ENCODE measurements around the gene ARHGAP24. TPM values are rescaled to one million over a fixed set of nuclear protein-coding genes. Genes with fewer than 3 reads are reported as not detected.

Gene ARHGAP24
- total RNA-seq, 1 experiment from 2014 or later = 2.1 TPM

- no peak for TF ChIP-seq E2F5 (CRISPR knock-in tag; IDR thresholded peaks at IDR 0.05)
These were observed 351.2 kb downstream of the ARHGAP24 start (continued) for GRCh38 chr4:85826060-85826678.

DNA sequence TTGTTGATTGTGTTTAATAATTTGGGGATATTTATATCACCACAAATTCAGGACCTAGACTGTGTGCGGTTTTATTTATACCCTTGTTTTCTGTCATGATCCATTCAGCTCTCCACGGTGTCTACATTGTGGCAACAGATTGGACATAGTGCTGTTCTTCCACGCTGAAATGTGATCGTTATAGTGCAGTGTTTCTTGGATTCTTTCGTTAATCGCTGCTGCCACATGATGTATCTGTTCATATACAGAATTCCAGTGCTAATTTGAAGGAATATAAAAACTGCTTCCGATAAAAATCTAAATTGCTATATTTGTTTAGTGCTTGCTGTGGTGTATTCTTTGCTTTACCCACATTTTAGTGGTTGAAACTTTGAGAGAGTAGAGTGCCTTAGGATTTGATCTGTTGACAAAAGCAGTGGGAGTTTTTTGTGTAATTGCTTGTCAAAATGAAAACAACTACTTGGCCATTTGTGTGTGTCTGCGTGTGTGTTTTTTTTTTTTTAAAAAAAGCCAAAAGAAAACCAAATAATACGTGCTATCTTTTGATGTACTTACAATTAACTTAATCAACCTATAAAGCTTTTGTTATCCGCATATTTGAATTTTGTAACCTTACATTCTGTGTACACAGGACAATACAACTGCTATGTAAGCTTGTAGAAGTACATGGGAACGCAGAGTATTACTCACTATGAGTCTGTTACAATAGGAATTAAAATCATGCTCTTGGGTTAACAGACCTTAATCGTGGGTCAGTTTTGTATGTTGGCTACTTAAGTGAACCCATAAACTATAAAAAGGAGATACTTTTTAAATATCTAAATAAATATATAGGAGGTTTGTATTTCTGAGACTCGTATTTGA, 353.3 kb downstream of the ARHGAP24 start:
- DNase-seq (ENCODE audit: low spot score) (no peak), ATAC-seq (no peak)
- Mint-ChIP-seq H3K27ac (peak overlapping the region; percentile 85), H3K9me3 (no peaks in the 10 kb centered on the region), H3K4me1 (peaks cover 63% of the 10 kb centered on the region), H3K4me3 (0 out of 2 replicates have a peak overlapping the region, but pooled peaks have one; percentile 7), H3K27me3 (ENCODE audit: low read depth) (no peaks in the 10 kb centered on the region), H3K36me3 (no peaks in the 10 kb centered on the region)
- ChIA-PET CTCF (interaction anchor here (1.4 kb wide), 1 partner anchor 32 kb away, joined by 15 read pairs; no protein-coding TSS in a partner anchor), POLR2A (no interaction called here)
- no peak for TF ChIP-seq CBFB (CRISPR knock-in tag; IDR thresholded peaks at IDR 0.05; ENCODE audit: low read depth)
- 0 out of 2 replicates have a peak, but pooled peaks have one; percentile 34 for TF ChIP-seq E2F1 (CRISPR knock-in tag; IDR thresholded peaks at IDR 0.05)
- TF ChIP-seq ZNF396 (CRISPR knock-in tag; IDR thresholded peaks at IDR 0.05; ENCODE audit: borderline replicate concordance) = no peak

DNA sequence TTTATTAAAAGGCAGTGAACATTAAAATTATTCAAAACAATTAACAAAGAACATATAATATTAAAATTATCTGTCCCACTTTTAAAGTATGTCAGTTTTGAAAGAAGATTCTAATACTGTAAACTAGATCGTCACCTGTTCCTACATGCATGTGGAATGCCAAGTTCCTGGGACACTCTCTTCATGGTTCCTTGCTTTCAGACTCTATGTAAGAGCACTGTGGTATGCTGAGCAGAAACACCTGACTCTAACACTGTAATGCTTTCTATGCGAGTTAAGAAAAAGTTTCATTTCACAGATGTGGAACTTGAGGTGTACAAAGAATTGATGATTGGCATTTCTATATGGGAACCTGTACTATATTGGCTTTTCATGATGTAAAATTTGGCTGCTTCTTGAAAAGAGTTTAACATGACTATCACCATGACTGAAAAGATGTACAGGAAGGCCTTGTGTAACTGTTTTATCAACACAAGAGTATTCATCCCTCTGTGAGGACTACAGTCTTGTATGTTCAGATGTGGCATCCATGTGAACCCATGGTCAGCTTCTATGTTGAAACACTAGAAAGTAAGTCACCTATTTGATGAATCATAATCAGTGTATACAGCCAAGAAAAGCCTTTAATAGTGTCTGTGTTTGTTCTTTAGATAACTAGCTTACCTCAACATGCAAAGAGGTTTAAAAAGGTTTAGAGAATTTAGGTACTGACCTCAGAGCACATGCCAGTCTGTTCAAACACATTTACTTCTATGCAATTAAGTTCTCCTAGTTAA, 354.5 kb downstream of the ARHGAP24 start:
- no peaks in the 10 kb centered on the region for H3K36me3 Mint-ChIP-seq
- H3K4me3 Mint-ChIP-seq = no peak overlapping the region
- CTCF ChIA-PET = no interaction called here
- POLR2A ChIA-PET = no interaction called here
- no peak overlapping the region for H3K27ac Mint-ChIP-seq
- H3K9me3 Mint-ChIP-seq = no peaks in the 10 kb centered on the region
- ATAC-seq (no peak), DNase-seq (ENCODE audit: low spot score) (no peak)
- TF ChIP-seq ATF1 (CRISPR knock-in tag; IDR thresholded peaks at IDR 0.05) (no peak), ZNF416 (CRISPR knock-in tag; IDR thresholded peaks at IDR 0.05) (no peak), NR1H2 (CRISPR knock-in tag; IDR thresholded peaks at IDR 0.05) (no peak), GABPB1 (CRISPR knock-in tag; IDR thresholded peaks at IDR 0.05) (no peak), SMAD3 (CRISPR knock-in tag; IDR thresholded peaks at IDR 0.05; ENCODE audit: borderline replicate concordance) (no peak), E2F4 (CRISPR knock-in tag; IDR thresholded peaks at IDR 0.05; ENCODE audit: borderline replicate concordance, low read depth) (no peak), ZNF532 (CRISPR knock-in tag; IDR thresholded peaks at IDR 0.05; ENCODE audit: borderline replicate concordance) (no peak), TP53 (CRISPR knock-in tag; IDR thresholded peaks at IDR 0.05) (no peak), ZNF219 (CRISPR knock-in tag; IDR thresholded peaks at IDR 0.05; ENCODE audit: borderline replicate concordance) (no peak)
- H3K27me3 Mint-ChIP-seq (ENCODE audit: low read depth) = no peaks in the 10 kb centered on the region
- H3K4me1 Mint-ChIP-seq = peaks cover 53% of the 10 kb centered on the region
